GM21529 (cell line): ENCODE results near the gene ZBTB49.
"Not testable (repeated sequence)": the region's sequence is repeated elsewhere in the genome, so short reads cannot be mapped to it uniquely, and the experiment has no call there.

Experiments used
- ATAC-seq: cut with Tn5 transposase; IDR thresholded peaks from one replicate; pipeline ENCODE4 v1.9.1; 2021; ENCODE audit not compliant: unreplicated experiment

Gene ZBTB49, protein sequence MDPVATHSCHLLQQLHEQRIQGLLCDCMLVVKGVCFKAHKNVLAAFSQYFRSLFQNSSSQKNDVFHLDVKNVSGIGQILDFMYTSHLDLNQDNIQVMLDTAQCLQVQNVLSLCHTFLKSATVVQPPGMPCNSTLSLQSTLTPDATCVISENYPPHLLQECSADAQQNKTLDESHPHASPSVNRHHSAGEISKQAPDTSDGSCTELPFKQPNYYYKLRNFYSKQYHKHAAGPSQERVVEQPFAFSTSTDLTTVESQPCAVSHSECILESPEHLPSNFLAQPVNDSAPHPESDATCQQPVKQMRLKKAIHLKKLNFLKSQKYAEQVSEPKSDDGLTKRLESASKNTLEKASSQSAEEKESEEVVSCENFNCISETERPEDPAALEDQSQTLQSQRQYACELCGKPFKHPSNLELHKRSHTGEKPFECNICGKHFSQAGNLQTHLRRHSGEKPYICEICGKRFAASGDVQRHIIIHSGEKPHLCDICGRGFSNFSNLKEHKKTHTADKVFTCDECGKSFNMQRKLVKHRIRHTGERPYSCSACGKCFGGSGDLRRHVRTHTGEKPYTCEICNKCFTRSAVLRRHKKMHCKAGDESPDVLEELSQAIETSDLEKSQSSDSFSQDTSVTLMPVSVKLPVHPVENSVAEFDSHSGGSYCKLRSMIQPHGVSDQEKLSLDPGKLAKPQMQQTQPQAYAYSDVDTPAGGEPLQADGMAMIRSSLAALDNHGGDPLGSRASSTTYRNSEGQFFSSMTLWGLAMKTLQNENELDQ

GRCh38 chr4:4289941-4290850, at the start of gene ZBTB49, which contains the start of gene LYAR:
Gene ZBTB49 (plus strand): TSS chr4:4290251. CDS start chr4:4299946, 9,695 bp downstream.
Gene LYAR (minus strand): TSS chr4:4290154. CDS start chr4:4283742, 6,412 bp downstream.
- peak; percentile 91 for ATAC-seq

- no peak for ATAC-seq
These were observed 44.9 kb upstream of the ZBTB49 start for GRCh38 chr4:4245172-4245571.

DNA sequence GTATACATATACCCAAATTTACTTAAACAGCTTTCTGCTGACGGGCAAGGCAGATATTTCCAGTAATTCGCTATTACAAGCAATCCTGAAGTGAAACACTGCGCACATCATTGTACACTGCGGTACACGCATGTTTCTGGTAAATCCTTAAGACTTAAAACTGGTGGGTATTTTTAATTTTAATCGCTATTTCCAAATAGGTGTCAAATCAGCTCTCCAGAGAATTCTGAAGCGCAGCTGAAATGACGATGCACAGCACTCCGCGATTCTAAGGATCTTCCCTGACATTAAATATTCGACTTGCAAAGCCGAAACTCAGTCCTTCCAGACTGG, 42.4 kb upstream of the ZBTB49 start:
- peak; percentile 1 for ATAC-seq

DNA sequence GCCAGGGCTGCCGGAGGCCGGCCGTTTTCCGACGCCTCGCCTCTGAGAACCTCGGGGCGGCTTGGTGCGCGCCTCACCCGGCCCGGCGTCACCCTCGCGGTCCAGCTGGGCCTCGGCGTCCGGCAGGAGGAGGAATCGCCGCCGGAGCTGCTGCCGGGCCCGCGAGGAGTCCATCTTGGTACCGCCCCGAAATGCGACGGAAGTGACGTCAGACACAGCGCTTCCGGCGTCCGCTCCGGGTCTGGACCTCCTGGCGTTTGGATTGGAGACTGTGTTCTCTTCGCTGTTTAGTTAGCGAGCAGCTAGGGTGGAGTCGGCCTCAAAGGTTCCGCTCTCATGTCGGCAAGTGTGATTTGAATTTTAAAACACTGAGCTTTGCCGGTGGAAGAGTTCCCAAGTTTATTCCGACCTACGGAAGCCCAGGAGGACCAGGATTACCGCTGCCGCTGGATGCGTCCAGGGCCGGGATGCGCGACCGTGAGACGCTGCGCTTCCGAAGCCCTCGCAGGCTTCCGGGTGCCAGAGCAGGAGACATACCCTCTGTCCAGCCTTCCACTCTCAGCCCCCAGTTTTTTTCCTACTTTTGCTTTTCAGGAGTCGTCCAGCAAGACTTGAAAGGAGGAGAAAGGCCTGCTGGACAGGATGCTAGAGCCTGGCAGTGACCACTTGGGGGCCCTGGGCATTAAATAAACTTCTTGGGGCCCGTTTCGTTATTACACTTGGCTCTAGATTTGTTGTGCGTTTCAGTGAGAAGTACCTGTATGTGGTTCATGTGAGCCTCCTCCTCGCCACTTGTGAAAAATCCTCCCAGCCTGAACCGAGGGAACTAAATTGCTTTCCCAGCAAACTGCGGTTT, 41.8 kb upstream of the ZBTB49 start, which contains the start of gene TMEM128:
TSS of gene TMEM128 (minus strand) at position 195 of the 856 bp plus-strand sequence. CDS start at position 174, 21 bp downstream.
- peak; percentile 96 for ATAC-seq

GRCh38 chr4:4248885-4249203, 41.2 kb upstream of the ZBTB49 start:
- ATAC-seq: no peak

- not testable (repeated sequence) for ATAC-seq
These were observed 40.7 kb upstream of the ZBTB49 start for GRCh38 chr4:4249342-4249741.

- no peak for ATAC-seq
These were observed 40.2 kb upstream of the ZBTB49 start for GRCh38 chr4:4249866-4250265.

DNA sequence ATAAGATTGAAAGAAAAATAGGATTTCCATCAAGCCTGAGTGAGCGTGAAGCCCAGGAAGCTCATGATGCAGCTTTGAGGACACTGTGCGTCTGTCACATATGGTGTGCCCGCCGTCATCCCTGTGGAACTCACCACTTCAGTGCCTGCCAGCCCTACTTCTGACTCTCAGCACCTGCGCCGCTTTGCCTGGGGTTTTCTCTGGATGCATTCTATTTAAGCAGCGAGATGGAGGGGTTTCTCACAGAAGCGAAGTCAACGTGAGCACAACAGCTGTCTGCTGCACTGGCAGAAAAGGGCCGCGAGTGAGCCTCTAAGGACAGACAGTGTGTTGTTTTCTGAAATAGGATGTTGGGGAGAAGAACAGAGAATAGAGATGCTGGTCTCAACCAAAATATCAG, 35.9 kb upstream of the ZBTB49 start:
- ATAC-seq: no peak

DNA sequence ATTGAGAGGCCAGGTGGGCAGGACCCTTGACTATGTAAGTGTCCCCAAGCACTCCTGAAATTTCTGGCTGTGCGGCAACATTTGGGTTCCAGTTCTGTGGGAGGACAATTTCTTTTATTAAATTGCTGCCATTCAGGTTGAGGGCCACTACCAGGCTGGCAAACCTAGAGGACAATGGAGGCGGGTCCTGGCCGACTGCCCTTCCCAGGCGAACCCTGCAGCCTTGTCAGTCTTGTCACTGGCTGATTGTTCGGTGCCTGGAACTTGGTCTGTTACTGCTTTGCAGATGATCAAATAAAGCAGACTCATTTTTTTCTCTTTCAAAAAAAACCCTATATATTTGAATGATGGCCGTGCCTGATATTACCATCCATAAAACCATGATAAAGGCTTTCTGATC, 35.4 kb upstream of the ZBTB49 start:
- ATAC-seq: no peak

DNA sequence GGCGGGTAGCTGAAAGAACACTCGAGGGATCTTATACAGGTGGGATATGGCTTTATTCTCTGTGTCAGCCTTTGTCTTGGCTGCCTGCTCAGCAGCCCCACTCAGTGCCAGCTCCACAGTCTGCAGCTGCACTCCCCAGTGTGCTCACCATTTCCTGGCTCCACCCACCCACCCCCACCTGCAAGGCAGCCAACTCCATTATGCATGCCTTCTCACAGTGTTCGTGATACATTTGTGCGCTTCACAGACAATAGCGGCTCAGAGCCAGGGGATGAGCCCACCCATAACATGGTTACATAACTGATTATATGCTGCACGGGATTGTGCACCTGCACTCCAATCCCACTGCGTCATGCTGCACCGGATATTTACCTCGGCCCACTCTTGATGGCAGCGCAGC, 33.3 kb upstream of the ZBTB49 start:
- ATAC-seq: no peak

DNA sequence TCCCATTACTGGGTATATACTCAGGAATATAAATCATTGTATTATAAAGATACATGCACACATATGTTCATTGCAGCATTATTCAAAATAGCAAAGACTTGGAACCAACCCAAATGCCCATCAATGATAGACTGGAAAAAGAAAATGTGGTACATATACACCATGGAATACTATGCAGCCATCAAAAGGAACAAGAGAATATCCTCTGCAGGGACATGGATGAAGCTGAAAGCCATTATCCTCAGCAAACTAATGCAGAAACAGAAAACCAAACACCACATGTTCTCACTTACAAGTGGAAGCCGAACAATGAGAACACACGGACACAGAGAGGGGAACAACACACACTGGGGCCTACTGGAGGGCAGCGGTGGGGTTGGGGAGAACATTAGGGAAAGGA, 32.3 kb upstream of the ZBTB49 start:
- ATAC-seq: not testable (repeated sequence)

DNA sequence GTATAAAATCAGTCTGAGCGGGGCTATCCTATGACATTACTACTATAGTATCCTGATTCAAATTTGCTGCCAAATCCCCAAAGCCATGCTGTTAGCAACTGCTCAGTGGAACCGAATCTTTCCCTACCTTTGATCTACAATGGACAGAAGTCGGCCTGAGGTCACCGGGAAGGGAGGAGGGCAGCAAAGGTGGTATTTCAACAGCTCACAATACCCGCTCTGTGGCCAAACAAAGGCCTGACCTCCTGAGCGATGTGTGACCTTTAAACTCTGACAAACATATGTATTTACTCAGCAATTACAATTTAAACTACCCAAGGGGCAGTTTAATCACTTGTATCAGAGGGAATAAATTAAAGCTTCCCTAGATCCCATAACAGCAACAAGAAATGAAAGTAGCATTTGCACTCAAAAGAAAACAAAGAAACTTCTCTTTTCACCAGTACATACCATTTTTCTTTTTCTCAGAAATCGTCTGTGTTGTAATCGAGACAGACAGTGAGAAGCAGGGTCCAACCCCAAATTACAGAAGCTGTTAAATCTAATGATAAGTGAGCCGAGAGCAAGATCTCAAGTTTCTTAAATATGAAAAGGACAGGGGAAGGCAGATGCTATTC, 30.5 kb upstream of the ZBTB49 start:
- ATAC-seq: no peak

- ATAC-seq: peak; percentile 80
These were observed 29.8 kb upstream of the ZBTB49 start for GRCh38 chr4:4260185-4260751.

GRCh38 chr4:4267981-4268380, 22.1 kb upstream of the ZBTB49 start:
- ATAC-seq: no peak

GRCh38 chr4:4268776-4269175, 21.3 kb upstream of the ZBTB49 start:
- ATAC-seq: no peak

GRCh38 chr4:4269331-4269731, 20.7 kb upstream of the ZBTB49 start:
- no peak for ATAC-seq

- no peak for ATAC-seq
These were observed 20.2 kb upstream of the ZBTB49 start for GRCh38 chr4:4269856-4270255.

DNA sequence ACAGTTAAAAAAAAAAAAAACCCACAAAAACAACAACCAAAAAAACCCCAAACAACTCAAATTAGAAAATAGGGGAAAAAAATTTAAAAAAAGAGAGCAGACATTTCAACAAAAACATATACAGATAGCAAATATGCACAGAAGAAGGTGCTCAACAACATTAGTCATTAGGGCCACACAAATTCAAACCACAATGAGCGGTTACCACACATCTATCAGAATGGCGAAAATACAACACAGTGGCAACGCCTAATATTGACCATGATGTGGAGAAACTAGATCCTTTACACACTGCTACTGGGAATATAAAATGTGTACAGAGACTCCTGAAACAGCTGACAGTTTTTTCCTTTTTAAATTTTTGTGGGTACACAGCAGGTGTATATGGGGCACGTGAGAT, 19.5 kb upstream of the ZBTB49 start:
- ATAC-seq: no peak

- no peak for ATAC-seq
These were observed 18.1 kb upstream of the ZBTB49 start for GRCh38 chr4:4271912-4272311.

DNA sequence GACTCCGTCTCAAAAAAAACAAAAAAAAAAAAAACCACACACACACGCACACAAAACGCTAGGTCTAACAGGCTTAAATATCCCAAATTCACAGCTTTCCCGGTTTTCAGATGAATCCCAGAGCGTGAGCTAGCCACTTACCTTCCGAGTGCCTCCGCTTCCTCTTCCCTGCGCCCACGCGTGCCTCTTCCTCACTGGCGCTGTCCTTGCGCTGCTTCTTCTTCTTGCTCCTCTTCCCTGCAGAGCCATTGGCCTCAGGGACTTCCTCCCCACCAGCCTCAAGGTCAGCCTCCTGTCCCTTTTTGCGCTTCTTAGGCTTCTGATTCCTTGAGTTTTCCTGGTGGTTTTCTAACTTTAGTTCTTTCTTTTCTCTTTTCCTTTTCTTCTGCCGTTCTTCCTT, 15.8 kb upstream of the ZBTB49 start:
- ATAC-seq: no peak
